H1 (cell line): ENCODE results near the gene OBSCN. TPM values are rescaled to one million over a fixed set of nuclear protein-coding genes. Genes with fewer than 3 reads are reported as not detected.

Source experiments
- CTCF ChIA-PET: fragments of 300-600 bp; sonication (Branson Sonifier 250); formaldehyde crosslinking; loops from one replicate; lab custom pipeline; 2021; ENCODE audit not compliant: partially characterized antibody; lab: Charles Lee
- POLR2A ChIA-PET: fragments of 300-600 bp; sonication (Branson Sonifier 250); formaldehyde crosslinking; loops from one replicate; lab custom pipeline; 2021; ENCODE audit warnings: inconsistent platforms; ENCODE audit not compliant: partially characterized antibody; lab: Charles Lee
- DNase-seq, 2 experiments: peaks; one replicate each; pipeline versions ENCODE4 v3.0.0 to v3.0.0-alpha.2; 2010 to 2022; ENCODE audit warnings: low spot score in 2 of 2, low read depth in 1 of 2, mixed read lengths in 1 of 2
- FAIRE-seq: peaks from 2 replicates; lab custom pipeline; 2011; peaks lifted over from hg19 to GRCh38; lab: Jason Lieb, UNC
- H2AFZ ChIP-seq: 2 replicates; pipeline ENCODE4 v1.8.1; 2012; ENCODE audit warnings: low read length, inconsistent platforms
- H2AK5ac ChIP-seq: 2 replicates; pipeline ENCODE4 v1.6.1; 2013; ENCODE audit warnings: low read depth, low read length
- H2BK120ac ChIP-seq: replicated peaks from 2 replicates; pipeline ENCODE3; 2013; ENCODE audit warnings: low read depth, low read length, inconsistent platforms
- H2BK12ac ChIP-seq: 2 replicates; pipeline ENCODE4 v1.6.1; 2013; ENCODE audit warnings: low read depth, low read length
- H2BK15ac ChIP-seq: 2 replicates; pipeline ENCODE4 v1.6.1; 2013; ENCODE audit warnings: low read length
- H2BK20ac ChIP-seq: 2 replicates; pipeline ENCODE4 v1.6.1; 2013; ENCODE audit warnings: low read length
- H2BK5ac ChIP-seq: 2 replicates; pipeline ENCODE4 v1.6.1; 2013; ENCODE audit warnings: low read depth, low read length
- H3K14ac ChIP-seq: 2 replicates; pipeline ENCODE4 v1.6.1; 2013; ENCODE audit warnings: inconsistent platforms; ENCODE audit not compliant: insufficient read length
- H3K18ac ChIP-seq: 2 replicates; pipeline ENCODE4 v1.6.1; 2013; ENCODE audit warnings: low read length; ENCODE audit errors: extremely low read depth
- H3K23ac ChIP-seq: 2 replicates; pipeline ENCODE4 v1.6.1; 2013; ENCODE audit warnings: inconsistent platforms; ENCODE audit not compliant: insufficient read length
- H3K23me2 ChIP-seq: 2 replicates; pipeline ENCODE4 v1.6.1; 2013; ENCODE audit warnings: low read depth, low read length
- H3K27ac ChIP-seq: 2 replicates; pipeline ENCODE4 v1.6.1; 2011; ENCODE audit warnings: low read depth, low read length, inconsistent platforms
- H3K27me3 ChIP-seq, 4 experiments: replicated peaks in 1 of 4; 1 replicate in 1 of 4; 2 replicates in 3 of 4; pipeline versions ENCODE4 v1.6.1 to v1.8.1; 2011 to 2013; ENCODE audit warnings: low read length in 3 of 4, mild to moderate bottlenecking in 3 of 4, inconsistent platforms in 2 of 4, mixed read lengths in 2 of 4, moderate library complexity in 1 of 4; ENCODE audit not compliant: control insufficient read depth in 3 of 4, insufficient read depth in 3 of 4; ENCODE audit errors: extremely low read depth in 1 of 4
- H3K36me3 ChIP-seq, 4 experiments: 2 replicates each; pipeline versions ENCODE4 v1.6.1 to v1.8.1; 2011 to 2013; ENCODE audit warnings: mild to moderate bottlenecking in 4 of 4, low read length in 3 of 4, moderate library complexity in 2 of 4, control low read depth in 1 of 4, inconsistent platforms in 1 of 4; ENCODE audit not compliant: insufficient read depth in 4 of 4, control insufficient read depth in 2 of 4
- H3K4ac ChIP-seq: replicated peaks from 2 replicates; pipeline ENCODE3; 2013; ENCODE audit warnings: low read length, low read depth, mixed read lengths, inconsistent platforms; ENCODE audit not compliant: insufficient read length
- H3K4me1 ChIP-seq, 4 experiments: replicated peaks in 1 of 4; 1 replicate in 1 of 4; 2 replicates in 3 of 4; pipeline versions ENCODE4 v1.6.1 to v1.8.1; 2011 to 2013; ENCODE audit warnings: low read length in 3 of 4, inconsistent platforms in 2 of 4, mixed read lengths in 1 of 4; ENCODE audit not compliant: insufficient read depth in 4 of 4, control insufficient read depth in 3 of 4
- H3K4me2 ChIP-seq, 2 experiments: 2 replicates each; pipeline versions ENCODE4 v1.6.1 to v1.8.1; 2011 to 2013; ENCODE audit warnings: low read depth in 2 of 2, low read length in 2 of 2, control low read depth in 1 of 2, inconsistent platforms in 1 of 2, mild to moderate bottlenecking in 1 of 2; ENCODE audit not compliant: insufficient read depth in 1 of 2
- H3K4me3 ChIP-seq, 4 experiments: fragments of 200-600, 300-600 bp in 1 of 4; sonication (generic), shearing (Covaris generic), sonication (Bioruptor Twin) in 1 of 4; 2 replicates each; pipeline versions ENCODE4 v1.5.1 to v1.8.1; 2011 to 2016; ENCODE audit warnings: low read length in 4 of 4, low read depth in 3 of 4, control low read depth in 2 of 4, inconsistent platforms in 2 of 4, mild to moderate bottlenecking in 2 of 4, mixed read lengths in 1 of 4, moderate library complexity in 1 of 4; ENCODE audit not compliant: insufficient read depth in 2 of 4; ENCODE audit errors: extremely low read depth in 1 of 4
- H3K56ac ChIP-seq: replicated peaks from 2 replicates; pipeline ENCODE3; 2013; ENCODE audit warnings: low read depth, mild to moderate bottlenecking, mixed read lengths, low read length, inconsistent platforms; ENCODE audit not compliant: insufficient read length
- H3K79me1 ChIP-seq: 2 replicates; pipeline ENCODE4 v1.6.1; 2013; ENCODE audit warnings: low read depth, low read length, control low read depth
- H3K79me2 ChIP-seq, 2 experiments: 2 replicates each; pipeline versions ENCODE4 v1.6.1 to v1.8.1; 2012 to 2013; ENCODE audit warnings: low read length in 2 of 2, mild to moderate bottlenecking in 2 of 2, inconsistent platforms in 1 of 2; ENCODE audit not compliant: insufficient read depth in 2 of 2, control insufficient read depth in 1 of 2
- H3K9ac ChIP-seq, 4 experiments: replicated peaks in 1 of 4; 1 replicate in 1 of 4; 2 replicates in 3 of 4; pipeline versions ENCODE4 v1.6.1 to v1.8.1; 2011 to 2013; ENCODE audit warnings: low read depth in 3 of 4, low read length in 3 of 4, control low read depth in 2 of 4, mild to moderate bottlenecking in 2 of 4, moderate library complexity in 2 of 4, inconsistent platforms in 1 of 4; ENCODE audit errors: extremely low read depth in 1 of 4
- H3K9me3 ChIP-seq, 2 experiments: 2 replicates each; pipeline versions ENCODE4 v1.6.1 to v1.8.1; 2012 to 2013; ENCODE audit warnings: mild to moderate bottlenecking in 2 of 2, moderate library complexity in 2 of 2, control low read depth in 1 of 2, inconsistent platforms in 1 of 2, low read depth in 1 of 2, low read length in 1 of 2, mixed read lengths in 1 of 2; ENCODE audit not compliant: insufficient read depth in 2 of 2
- H4K20me1 ChIP-seq, 2 experiments: replicated peaks in 1 of 2; 2 replicates each; pipeline versions ENCODE3 to v1.8.1; 2011 to 2013; ENCODE audit warnings: inconsistent platforms in 2 of 2, low read length in 2 of 2, mild to moderate bottlenecking in 1 of 2; ENCODE audit not compliant: insufficient read depth in 2 of 2, control insufficient read depth in 1 of 2
- H4K5ac ChIP-seq: 2 replicates; pipeline ENCODE4 v1.6.1; 2013; ENCODE audit warnings: low read length, low read depth, mixed read lengths, inconsistent platforms; ENCODE audit not compliant: insufficient read length
- H4K8ac ChIP-seq: 2 replicates; pipeline ENCODE4 v1.8.0; 2013; ENCODE audit warnings: mild to moderate bottlenecking, moderate library complexity, low read length, inconsistent platforms; ENCODE audit not compliant: insufficient read depth; ENCODE audit errors: extremely low read depth
- H4K91ac ChIP-seq: replicated peaks from 2 replicates; pipeline ENCODE3; 2013; ENCODE audit warnings: low read length, mixed read lengths, inconsistent platforms; ENCODE audit not compliant: insufficient read length
- BRCA1 ChIP-seq: IDR thresholded peaks from 2 replicates; pipeline ENCODE4 v1.6.1; 2012; ENCODE audit warnings: low read depth, low read length, improper control_type of control experiment
- CTBP2 ChIP-seq: IDR thresholded peaks from 2 replicates; pipeline ENCODE4 v1.7.0; 2011; ENCODE audit warnings: borderline replicate concordance, mild to moderate bottlenecking, moderate library complexity, mixed read lengths, low read length; ENCODE audit not compliant: insufficient read depth, insufficient read length
- EZH2 ChIP-seq: fragments of 200-600 bp; sonication (generic); IDR thresholded peaks from 2 replicates; pipeline ENCODE4 v1.7.1; 2012; ENCODE audit warnings: low read depth, mild to moderate bottlenecking, moderate library complexity, low read length, inconsistent platforms; ENCODE audit not compliant: severe bottlenecking
- JUN ChIP-seq: IDR thresholded peaks from 2 replicates; pipeline ENCODE4 v1.6.1; 2011; ENCODE audit warnings: low read depth, mild to moderate bottlenecking, improper control_type of control experiment, low read length
- KDM1A ChIP-seq: fragments of 200-600, 300-600 bp; sonication (generic); IDR thresholded peaks from 2 replicates; pipeline ENCODE4 v1.7.1; 2016; ENCODE audit warnings: mild to moderate bottlenecking, low read length, borderline replicate concordance
- RBBP5 ChIP-seq: IDR thresholded peaks from 2 replicates; pipeline ENCODE4 v1.7.1; 2012; ENCODE audit warnings: low read depth, mild to moderate bottlenecking, inconsistent platforms, low read length, moderate library complexity, borderline replicate concordance
- SAP30 ChIP-seq: fragments of 300-600 bp; sonication (generic); IDR thresholded peaks from 2 replicates; pipeline ENCODE4 v1.7.1; 2012; ENCODE audit warnings: low read length, moderate library complexity, mild to moderate bottlenecking, inconsistent platforms; ENCODE audit not compliant: insufficient read depth, insufficient replicate concordance
- TAF1 ChIP-seq: IDR thresholded peaks from 2 replicates; pipeline ENCODE4 v1.6.1; 2011; ENCODE audit warnings: mild to moderate bottlenecking, low read depth, low read length
- TAF7 ChIP-seq: optimal IDR thresholded peaks from 2 replicates; pipeline ENCODE3; 2011; ENCODE audit warnings: low read depth, mild to moderate bottlenecking, inconsistent platforms, low read length, moderate library complexity, borderline replicate concordance
- TBP ChIP-seq: IDR thresholded peaks from 2 replicates; pipeline ENCODE4 v1.6.1; 2011; ENCODE audit warnings: low read depth, low read length, improper control_type of control experiment
- WGBS, 2 experiments: shearing (Covaris generic) in 1 of 2; methylation state at CpG; one replicate each; pipeline versions ENCODE4 v1.1.6 to v1.1.7; 2013 to 2015; ENCODE audit warnings: low lambda C conversion rate in 2 of 2, mixed read lengths in 2 of 2, inconsistent platforms in 1 of 2, low coverage in 1 of 2, missing lambda C conversion rate in 1 of 2; ENCODE audit not compliant: insufficient replicate concordance in 2 of 2, insufficient coverage in 1 of 2, insufficient read length in 1 of 2; ENCODE audit errors: extremely low coverage in 1 of 2, missing lambda C conversion rate in 1 of 2; 5-methylcytosine and 5-hydroxymethylcytosine counted together
- polyA plus RNA-seq, 7 experiments: library from polyadenylated mRNA; depleted of rRNA in 3 of 7; stranded (reverse) in 5 of 7; unstranded in 2 of 7; fragments of >200 nt in 5 of 7; fragments of 200-250 nt in 2 of 7; gene quantifications; 1 replicate in 5 of 7; 2 replicates in 1 of 7; 4 replicates in 1 of 7; pipeline versions ENCODE4 v1.2.1 to v1.2.3, GENCODE V29; 2011 to 2013; ENCODE audit warnings: missing spikeins in 2 of 7, mixed read lengths in 2 of 7
- total RNA-seq: library from RNA; stranded (reverse); fragmentation: NEBNext Ultra II Directional; extraction: Animal tissue kit (Norgen Biotek cat#: 25700); gene quantifications from 2 replicates; pipeline ENCODE4 v1.2.1, GENCODE V29; 2021
- TF ChIP-seq, protein P1 (sequence below): IDR thresholded peaks from 2 replicates; pipeline ENCODE4 v1.6.1; 2011; ENCODE audit warnings: low read length, improper control_type of control experiment

Gene OBSCN
- total and polyA plus RNA-seq, 2 of the 8 experiments (the other 6 are each of a cell fraction or from before 2014, with no cell fraction given): 7.5 to 28.4 TPM

DNA sequence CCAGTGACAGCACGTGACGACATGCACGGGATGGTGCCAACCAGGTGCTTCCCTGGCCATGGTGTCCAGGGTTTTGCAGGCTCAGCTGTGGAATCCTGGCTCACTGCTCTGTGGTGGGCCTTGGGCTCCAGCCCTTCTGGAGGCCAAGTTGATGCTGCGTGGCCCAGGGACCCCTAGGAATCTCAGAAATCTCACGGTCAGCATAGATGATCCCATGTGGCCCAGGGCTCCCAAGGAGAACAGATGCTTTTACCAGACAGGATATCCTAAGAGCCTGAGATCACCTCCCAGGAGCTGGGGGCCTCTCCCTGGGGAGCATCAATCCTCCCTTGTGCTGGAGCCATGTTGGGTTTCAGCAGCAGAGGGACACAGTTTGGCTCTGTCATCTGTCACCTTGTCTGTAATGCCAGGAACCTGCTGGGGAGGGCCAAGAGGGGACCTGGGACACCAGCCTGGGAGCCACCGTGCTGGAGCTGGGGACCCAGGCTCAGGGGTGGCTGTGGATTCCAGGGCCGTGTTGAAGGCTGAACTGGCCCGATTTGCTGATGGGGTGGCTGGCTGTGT lies 134.9 kb downstream of the OBSCN start:
- Histone ChIP-seq H3K23ac (no peak overlapping the region), H3K14ac (no peak overlapping the region), H3K4ac (no peak overlapping the region), H4K8ac (no peak overlapping the region), H3K9ac (no peak overlapping the region), H3K18ac (no peak overlapping the region), H3K27me3 (0 out of 7 replicates have a peak, but pooled peaks cover 0 to 2% (median 0%) of the 10 kb centered on the region in 4 experiments), H3K9me3 (peaks cover 5 to 8% of the 10 kb centered on the region in 2 experiments), H3K4me2 (no peak overlapping the region), H2BK5ac (no peak overlapping the region), H3K4me1 (no peaks in the 10 kb centered on the region; a peak in 1 of 7 replicates), H3K79me2 (no peaks in the 10 kb centered on the region), H3K4me3 (no peak overlapping the region), H2AK5ac (no peak overlapping the region), H3K27ac (no peak overlapping the region), H4K5ac (no peak overlapping the region), H3K23me2 (no peaks in the 10 kb centered on the region), H2AFZ (no peak overlapping the region), H3K36me3 (peaks cover 0 to 7% (median 4%) of the 10 kb centered on the region in 4 experiments; a peak in 5 of 8 replicates), H2BK15ac (no peak overlapping the region), H2BK120ac (no peak overlapping the region), H4K91ac (no peak overlapping the region), H2BK20ac (no peak overlapping the region), H3K56ac (no peak overlapping the region), H3K79me1 (no peaks in the 10 kb centered on the region), H2BK12ac (no peak overlapping the region), H4K20me1 (peaks cover 0 to 10% of the 10 kb centered on the region in 2 experiments)
- 94% methylated on average over 8 of the region's 8 CpGs; no CpG with 5 or more reads in 1 of the 2 experiments for WGBS, 2 experiments
- ChIA-PET POLR2A (no interaction called here), CTCF (interaction anchor here (0.9 to 3.7 kb wide), 10 partner anchors 10 to 172 kb away, joined by 3 to 15 read pairs (median 4); no protein-coding TSS in a partner anchor)
- DNase-seq: no peak
- FAIRE-seq: no peak
- TF ChIP-seq EZH2: no peak
- TF ChIP-seq KDM1A: no peak
- TF ChIP-seq SAP30: no peak
- no peak for TF ChIP-seq TAF1
- no peak for TF ChIP-seq TAF7
- no peak for TF ChIP-seq RBBP5
- TF ChIP-seq BRCA1: no peak
- TF ChIP-seq, protein P1, sequence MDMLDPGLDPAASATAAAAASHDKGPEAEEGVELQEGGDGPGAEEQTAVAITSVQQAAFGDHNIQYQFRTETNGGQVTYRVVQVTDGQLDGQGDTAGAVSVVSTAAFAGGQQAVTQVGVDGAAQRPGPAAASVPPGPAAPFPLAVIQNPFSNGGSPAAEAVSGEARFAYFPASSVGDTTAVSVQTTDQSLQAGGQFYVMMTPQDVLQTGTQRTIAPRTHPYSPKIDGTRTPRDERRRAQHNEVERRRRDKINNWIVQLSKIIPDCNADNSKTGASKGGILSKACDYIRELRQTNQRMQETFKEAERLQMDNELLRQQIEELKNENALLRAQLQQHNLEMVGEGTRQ: no peak
- TF ChIP-seq CTBP2: no peak
- TF ChIP-seq TBP: no peak
- TF ChIP-seq JUN: no peak
